Measurements from ENCODE around the gene THAP6. TPM values are rescaled to one million over a fixed set of nuclear protein-coding genes. Genes with fewer than 3 reads are reported as not detected.
"Not testable (repeated sequence)": the region's sequence is repeated elsewhere in the genome, so short reads cannot be mapped to it uniquely, and the experiment has no call there.

The THAP6 gene
- total and polyA plus RNA-seq, 9 donors = 10.5 to 16.6 (median 12.8) TPM

GRCh38 chr4:75516144-75516543 is 1.9 kb downstream of the THAP6 start:
- no peak for DNase-seq
- WGBS (ENCODE audit: insufficient coverage) = no CpG with 5 or more reads among the region's 1 CpG
- Histone ChIP-seq H3K27ac (ENCODE audit: low read length) (no peak overlapping the region), H3K4me1 (ENCODE audit: control insufficient read depth, insufficient read depth, low read length) (peaks cover 9% of the 10 kb centered on the region), H3K4me3 (ENCODE audit: low read length) (no peak overlapping the region), H3K9me3 (replicated peaks; ENCODE audit: control insufficient read depth, low read depth, low read length) (no peaks in the 10 kb centered on the region), H3K27me3 (ENCODE audit: control insufficient read depth, insufficient read depth, low read length) (no peaks in the 10 kb centered on the region), H3K36me3 (ENCODE audit: control insufficient read depth, insufficient read depth, low read length) (peaks cover 15% of the 10 kb centered on the region)

GRCh38 chr4:75519452-75519851 is 5.2 kb downstream of the THAP6 start:
- not testable (repeated sequence) for DNase-seq; H3K27ac ChIP-seq (ENCODE audit: low read length); H3K4me1 ChIP-seq (ENCODE audit: control insufficient read depth, insufficient read depth, low read length); H3K9me3 ChIP-seq (replicated peaks; ENCODE audit: control insufficient read depth, low read depth, low read length); H3K27me3 ChIP-seq (ENCODE audit: control insufficient read depth, insufficient read depth, low read length); H3K4me3 ChIP-seq (ENCODE audit: low read length)
- no CpG with 5 or more reads among the region's 7 CpGs for WGBS (ENCODE audit: insufficient coverage)
- H3K36me3 ChIP-seq (ENCODE audit: control insufficient read depth, insufficient read depth, low read length) = peaks cover 15% of the 10 kb centered on the region

DNA sequence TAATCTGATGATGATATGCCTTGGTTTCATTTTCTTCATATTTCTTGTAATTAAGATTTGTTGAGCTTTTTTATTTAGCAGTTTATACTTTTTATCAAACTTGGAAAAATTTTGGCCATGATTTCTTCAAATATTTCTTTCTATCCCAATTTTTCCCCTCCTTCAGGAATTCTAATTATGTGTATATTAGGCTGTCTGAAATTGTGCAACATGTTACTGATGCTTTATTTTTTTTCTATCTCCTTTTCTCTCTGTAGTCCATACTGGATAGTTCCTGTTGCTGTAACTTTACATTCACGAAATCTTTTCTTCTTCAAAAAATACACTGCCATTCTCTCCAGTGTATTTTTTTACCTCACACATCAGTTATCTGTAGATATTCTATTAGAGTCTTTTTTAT is 10.8 kb downstream of the THAP6 start:
- Histone ChIP-seq H3K4me3 (ENCODE audit: low read length) (no peak overlapping the region), H3K9me3 (replicated peaks; ENCODE audit: control insufficient read depth, low read depth, low read length) (no peaks in the 10 kb centered on the region), H3K27ac (ENCODE audit: low read length) (no peak overlapping the region), H3K36me3 (ENCODE audit: control insufficient read depth, insufficient read depth, low read length) (peaks cover 22% of the 10 kb centered on the region), H3K4me1 (ENCODE audit: control insufficient read depth, insufficient read depth, low read length) (no peaks in the 10 kb centered on the region), H3K27me3 (ENCODE audit: control insufficient read depth, insufficient read depth, low read length) (no peaks in the 10 kb centered on the region)
- no peak for DNase-seq
- no CpG with 5 or more reads among the region's 1 CpG for WGBS (ENCODE audit: insufficient coverage)

- DNase-seq = no peak
- Histone ChIP-seq H3K9me3 (replicated peaks; ENCODE audit: control insufficient read depth, low read depth, low read length) (no peaks in the 10 kb centered on the region), H3K27ac (ENCODE audit: low read length) (no peak overlapping the region), H3K4me3 (ENCODE audit: low read length) (no peak overlapping the region), H3K27me3 (ENCODE audit: control insufficient read depth, insufficient read depth, low read length) (no peaks in the 10 kb centered on the region), H3K36me3 (ENCODE audit: control insufficient read depth, insufficient read depth, low read length) (peaks cover 28% of the 10 kb centered on the region), H3K4me1 (ENCODE audit: control insufficient read depth, insufficient read depth, low read length) (no peaks in the 10 kb centered on the region)
- no CpG with 5 or more reads among the region's 1 CpG for WGBS (ENCODE audit: insufficient coverage)
Observed at GRCh38 chr4:75525910-75526309, 11.6 kb downstream of the THAP6 start.

DNA sequence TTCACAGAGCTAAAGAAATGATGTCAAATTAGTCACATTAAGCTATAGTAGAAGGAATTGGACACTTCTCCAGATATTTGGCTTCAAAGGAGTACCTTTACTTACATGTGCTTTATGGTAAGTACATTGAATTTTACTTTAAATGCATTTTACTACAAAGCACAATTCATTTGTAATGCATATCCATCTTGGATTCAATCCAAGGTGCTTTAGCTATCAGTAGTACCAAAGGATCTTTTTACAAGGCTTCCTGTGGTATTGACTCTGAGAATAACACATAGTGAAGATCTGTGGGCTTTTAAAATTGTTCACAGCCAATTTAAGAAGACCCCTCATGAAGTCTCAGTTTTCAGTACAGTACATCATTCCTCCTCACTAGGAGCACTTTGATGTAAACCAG is 13.2 kb downstream of the THAP6 start:
- DNase-seq = no peak
- H3K4me3 ChIP-seq (ENCODE audit: low read length) = no peak overlapping the region
- peaks cover 35% of the 10 kb centered on the region for H3K36me3 ChIP-seq (ENCODE audit: control insufficient read depth, insufficient read depth, low read length)

GRCh38 chr4:75530556-75531322 is 16.5 kb downstream of the THAP6 start:
- H3K4me1 ChIP-seq (ENCODE audit: control insufficient read depth, insufficient read depth, low read length) = no peaks in the 10 kb centered on the region
- H3K4me3 ChIP-seq (ENCODE audit: low read length) = no peak overlapping the region
- H3K27me3 ChIP-seq (ENCODE audit: control insufficient read depth, insufficient read depth, low read length) = no peaks in the 10 kb centered on the region
- no peak overlapping the region for H3K27ac ChIP-seq (ENCODE audit: low read length)
- DNase-seq = no peak
- peaks cover 11% of the 10 kb centered on the region for H3K9me3 ChIP-seq (replicated peaks; ENCODE audit: control insufficient read depth, low read depth, low read length)
- H3K36me3 ChIP-seq (ENCODE audit: control insufficient read depth, insufficient read depth, low read length) = peaks cover 30% of the 10 kb centered on the region
- 100% methylated on average over 1 of the region's 2 CpGs for WGBS (ENCODE audit: insufficient coverage)

More for the DNA sequence above, 13.2 kb downstream of the THAP6 start:
- Histone ChIP-seq H3K4me1 (ENCODE audit: control insufficient read depth, insufficient read depth, low read length) (no peaks in the 10 kb centered on the region), H3K27ac (ENCODE audit: low read length) (no peak overlapping the region), H3K9me3 (replicated peaks; ENCODE audit: control insufficient read depth, low read depth, low read length) (peaks cover under 1% of the 10 kb centered on the region), H3K27me3 (ENCODE audit: control insufficient read depth, insufficient read depth, low read length) (no peaks in the 10 kb centered on the region)

DNA sequence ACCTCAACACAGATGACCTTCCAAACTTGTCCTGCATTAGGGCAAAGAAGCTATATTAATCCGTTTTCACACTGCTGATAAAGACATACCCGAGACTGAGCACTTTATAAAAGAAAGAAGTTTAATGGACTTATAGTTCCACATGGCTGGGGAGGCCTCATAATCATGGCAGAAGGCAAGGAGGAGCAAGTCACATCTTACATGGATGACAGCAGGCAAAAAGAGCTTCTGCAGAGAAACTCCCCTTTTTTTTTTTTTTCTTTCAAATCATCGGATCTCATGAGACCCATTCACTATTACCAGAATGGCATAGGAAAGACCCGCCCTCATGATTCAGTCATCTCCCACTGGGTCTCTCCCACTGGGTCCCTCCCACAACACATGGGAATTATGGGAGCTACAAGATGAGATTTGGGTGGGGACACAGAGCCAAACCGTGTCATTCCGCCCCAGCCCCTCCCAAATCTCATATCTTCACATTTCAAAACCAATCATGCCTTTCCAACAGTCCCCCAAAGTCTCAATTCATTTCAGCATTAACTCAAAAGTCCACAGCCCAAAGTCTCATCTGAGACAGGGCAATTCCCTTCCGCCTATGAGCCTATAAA is 17.4 kb downstream of the THAP6 start:
- WGBS (ENCODE audit: insufficient coverage) = 100% methylated on average over 2 of the region's 7 CpGs
- not testable (repeated sequence) for H3K27ac ChIP-seq (ENCODE audit: low read length); H3K4me1 ChIP-seq (ENCODE audit: control insufficient read depth, insufficient read depth, low read length); DNase-seq; H3K27me3 ChIP-seq (ENCODE audit: control insufficient read depth, insufficient read depth, low read length); H3K4me3 ChIP-seq (ENCODE audit: low read length)
- peaks cover 21% of the 10 kb centered on the region for H3K36me3 ChIP-seq (ENCODE audit: control insufficient read depth, insufficient read depth, low read length)
- peaks cover 12% of the 10 kb centered on the region for H3K9me3 ChIP-seq (replicated peaks; ENCODE audit: control insufficient read depth, low read depth, low read length)

GRCh38 chr4:75533339-75533887 is 19.1 kb downstream of the THAP6 start:
- DNase-seq; H3K27ac ChIP-seq (ENCODE audit: low read length); H3K4me1 ChIP-seq (ENCODE audit: control insufficient read depth, insufficient read depth, low read length); H3K4me3 ChIP-seq (ENCODE audit: low read length); H3K27me3 ChIP-seq (ENCODE audit: control insufficient read depth, insufficient read depth, low read length): not testable (repeated sequence)
- peaks cover 15% of the 10 kb centered on the region for H3K9me3 ChIP-seq (replicated peaks; ENCODE audit: control insufficient read depth, low read depth, low read length)
- peaks cover 18% of the 10 kb centered on the region for H3K36me3 ChIP-seq (ENCODE audit: control insufficient read depth, insufficient read depth, low read length)
- 67% methylated on average over 1 of the region's 4 CpGs for WGBS (ENCODE audit: insufficient coverage)

DNA sequence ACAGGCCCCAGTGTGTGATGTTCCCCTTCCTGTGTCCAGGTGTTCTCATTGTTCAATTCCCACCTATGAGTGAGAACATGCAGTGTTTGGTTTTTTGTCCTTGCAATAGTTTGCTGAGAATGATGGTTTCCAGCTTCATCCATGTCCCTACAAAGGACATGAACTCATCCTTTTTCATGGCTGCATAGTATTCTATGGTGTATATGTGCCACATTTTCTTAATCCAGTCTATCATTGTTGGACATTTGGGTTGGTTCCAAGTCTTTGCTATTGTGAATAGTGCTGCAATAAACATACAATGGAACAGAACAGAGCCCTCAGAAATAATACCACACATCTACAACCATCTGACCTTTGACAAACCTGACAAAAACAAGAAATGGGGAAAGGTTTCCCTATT is 19.7 kb downstream of the THAP6 start:
- H3K4me1 ChIP-seq (ENCODE audit: control insufficient read depth, insufficient read depth, low read length); H3K27ac ChIP-seq (ENCODE audit: low read length); DNase-seq; H3K27me3 ChIP-seq (ENCODE audit: control insufficient read depth, insufficient read depth, low read length); H3K4me3 ChIP-seq (ENCODE audit: low read length): not testable (repeated sequence)
- Histone ChIP-seq H3K36me3 (ENCODE audit: control insufficient read depth, insufficient read depth, low read length) (peaks cover 18% of the 10 kb centered on the region), H3K9me3 (replicated peaks; ENCODE audit: control insufficient read depth, low read depth, low read length) (peaks cover 15% of the 10 kb centered on the region)

DNA sequence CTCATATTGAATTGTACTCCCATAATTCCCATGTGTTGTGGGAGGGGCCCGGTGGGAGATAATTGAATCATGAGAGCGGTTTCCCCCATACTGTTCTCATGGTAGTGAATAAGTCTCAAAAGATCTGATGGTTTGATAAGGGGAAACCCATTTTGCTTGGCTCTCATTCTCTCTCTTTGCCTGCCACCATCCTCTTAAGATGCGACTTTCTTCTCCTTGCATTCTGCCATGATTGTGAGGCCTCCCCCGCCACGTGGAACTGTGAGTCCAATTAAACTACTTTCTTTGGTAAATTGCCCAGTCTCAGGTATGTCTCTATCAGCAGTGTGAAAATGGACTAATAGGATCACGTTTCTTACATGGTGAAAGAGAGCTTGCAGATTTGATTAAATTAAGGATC is 23.0 kb downstream of the THAP6 start:
- H3K4me3 ChIP-seq (ENCODE audit: low read length); H3K36me3 ChIP-seq (ENCODE audit: control insufficient read depth, insufficient read depth, low read length); H3K27me3 ChIP-seq (ENCODE audit: control insufficient read depth, insufficient read depth, low read length); H3K4me1 ChIP-seq (ENCODE audit: control insufficient read depth, insufficient read depth, low read length); DNase-seq; H3K27ac ChIP-seq (ENCODE audit: low read length): not testable (repeated sequence)
- WGBS (ENCODE audit: insufficient coverage) = 90% methylated on average over 1 of the region's 6 CpGs
- peaks cover 15% of the 10 kb centered on the region for H3K9me3 ChIP-seq (replicated peaks; ENCODE audit: control insufficient read depth, low read depth, low read length)

All from muscle of leg (tissue), 11 donors.